22Rv1 (cell line): ENCODE data around the gene LINC00237.

Experiments
- ZFX ChIP-seq: fragments of 450-650 bp; IDR thresholded peaks from 2 replicates; pipeline ENCODE4 v1.6.1; 2017; ENCODE audit warnings: antibody characterized with exemption, borderline replicate concordance
- TF ChIP-seq, protein P1 (sequence below): fragments of 450-650 bp; IDR thresholded peaks from 2 replicates; pipeline ENCODE4 v1.5.1; 2017; ENCODE audit warnings: mild to moderate bottlenecking

DNA sequence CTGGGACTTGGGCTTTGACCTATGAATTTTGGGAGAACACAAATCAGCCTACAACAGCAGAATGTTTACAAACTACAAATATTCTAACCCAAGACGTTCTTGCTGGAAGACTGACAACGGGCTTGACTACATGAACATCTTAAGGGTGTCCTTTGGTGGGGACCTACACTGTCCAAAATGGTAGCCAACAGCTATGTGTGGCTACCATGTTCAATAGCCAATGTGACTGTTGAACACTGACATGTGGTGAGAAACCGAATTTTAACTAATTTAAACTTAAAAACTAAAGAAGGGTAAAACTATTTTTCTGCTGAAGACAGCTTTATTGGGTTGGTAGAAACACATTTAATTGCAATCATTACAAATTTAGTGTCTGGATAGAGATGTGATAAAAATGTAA, 30.1 kb downstream of the LINC00237 start:
- TF ChIP-seq, protein P1, sequence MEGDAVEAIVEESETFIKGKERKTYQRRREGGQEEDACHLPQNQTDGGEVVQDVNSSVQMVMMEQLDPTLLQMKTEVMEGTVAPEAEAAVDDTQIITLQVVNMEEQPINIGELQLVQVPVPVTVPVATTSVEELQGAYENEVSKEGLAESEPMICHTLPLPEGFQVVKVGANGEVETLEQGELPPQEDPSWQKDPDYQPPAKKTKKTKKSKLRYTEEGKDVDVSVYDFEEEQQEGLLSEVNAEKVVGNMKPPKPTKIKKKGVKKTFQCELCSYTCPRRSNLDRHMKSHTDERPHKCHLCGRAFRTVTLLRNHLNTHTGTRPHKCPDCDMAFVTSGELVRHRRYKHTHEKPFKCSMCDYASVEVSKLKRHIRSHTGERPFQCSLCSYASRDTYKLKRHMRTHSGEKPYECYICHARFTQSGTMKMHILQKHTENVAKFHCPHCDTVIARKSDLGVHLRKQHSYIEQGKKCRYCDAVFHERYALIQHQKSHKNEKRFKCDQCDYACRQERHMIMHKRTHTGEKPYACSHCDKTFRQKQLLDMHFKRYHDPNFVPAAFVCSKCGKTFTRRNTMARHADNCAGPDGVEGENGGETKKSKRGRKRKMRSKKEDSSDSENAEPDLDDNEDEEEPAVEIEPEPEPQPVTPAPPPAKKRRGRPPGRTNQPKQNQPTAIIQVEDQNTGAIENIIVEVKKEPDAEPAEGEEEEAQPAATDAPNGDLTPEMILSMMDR: no peak
- no peak for TF ChIP-seq ZFX
